ENCODE measurements around the gene NTNG1.

NTNG1 gene

DNA sequence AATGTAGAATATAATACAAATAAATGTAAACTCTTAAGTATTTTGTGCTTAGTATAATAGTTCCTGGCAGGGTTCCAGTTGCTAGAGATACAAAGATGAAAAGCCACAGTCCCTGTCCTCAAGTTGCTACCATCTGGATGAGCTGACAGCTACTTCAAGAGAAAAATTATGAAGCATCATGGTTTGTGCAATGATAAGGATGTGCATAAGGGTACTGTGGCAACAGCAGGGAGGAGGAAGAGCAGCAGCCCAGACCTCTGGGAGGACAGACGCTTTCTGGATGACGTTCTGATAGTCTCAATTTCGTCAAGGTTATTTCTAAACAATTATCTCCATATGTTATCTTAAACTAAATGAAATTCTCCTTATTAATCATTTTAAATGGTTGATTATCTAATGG lies 198.9 kb downstream of the NTNG1 start:
- Histone ChIP-seq H4K20me1 (ENCODE audit: insufficient read depth, low read length) (no peaks in the 10 kb centered on the region), H3K4me2 (ENCODE audit: insufficient read depth, low read length) (no peak overlapping the region)

GRCh38 chr1:107342316-107342715 lies 201.5 kb downstream of the NTNG1 start:
- no peak for TF ChIP-seq EZH2 (IDR thresholded peaks at IDR 0.05; ENCODE audit: borderline replicate concordance, low read depth, low read length, severe bottlenecking)
- TF ChIP-seq CTCF (IDR thresholded peaks at IDR 0.05; ENCODE audit: borderline replicate concordance, extremely low read depth, low read length, poor library complexity, severe bottlenecking), result no peak
- Histone ChIP-seq H3K4me2 (ENCODE audit: insufficient read depth, low read length) (no peak overlapping the region), H3K9me3 (ENCODE audit: insufficient read depth, low read length, severe bottlenecking) (no peaks in the 10 kb centered on the region), H3K4me1 (ENCODE audit: insufficient read depth, low read length) (no peaks in the 10 kb centered on the region), H4K20me1 (ENCODE audit: insufficient read depth, low read length) (no peaks in the 10 kb centered on the region), H3K27ac (ENCODE audit: low read length) (no peak overlapping the region), H3K79me2 (ENCODE audit: insufficient read depth, low read length) (no peaks in the 10 kb centered on the region), H3K4me3 (ENCODE audit: low read depth in 1 of 2, low read length in 2 of 2) (no peak overlapping the region), H3K9ac (ENCODE audit: low read depth, low read length) (no peak overlapping the region), H2AFZ (ENCODE audit: low read depth, low read length) (no peak overlapping the region), H3K36me3 (ENCODE audit: insufficient read depth, low read length) (no peaks in the 10 kb centered on the region), H3K27me3 (ENCODE audit: insufficient read depth, low read length, poor library complexity) (no peaks in the 10 kb centered on the region)
- DNase-seq, result no peak
- ATAC-seq (ENCODE audit: insufficient read depth, low read depth), result no peak

More for the DNA sequence above, 198.9 kb downstream of the NTNG1 start:
- Histone ChIP-seq H3K36me3 (ENCODE audit: insufficient read depth, low read length) (no peaks in the 10 kb centered on the region), H2AFZ (ENCODE audit: low read depth, low read length) (no peak overlapping the region), H3K79me2 (ENCODE audit: insufficient read depth, low read length) (no peaks in the 10 kb centered on the region), H3K27me3 (ENCODE audit: insufficient read depth, low read length, poor library complexity) (no peaks in the 10 kb centered on the region), H3K4me1 (ENCODE audit: insufficient read depth, low read length) (no peaks in the 10 kb centered on the region), H3K9ac (ENCODE audit: low read depth, low read length) (no peak overlapping the region), H3K27ac (ENCODE audit: low read length) (no peak overlapping the region), H3K4me3 (ENCODE audit: low read depth in 1 of 2, low read length in 2 of 2) (no peak overlapping the region), H3K9me3 (ENCODE audit: insufficient read depth, low read length, severe bottlenecking) (no peaks in the 10 kb centered on the region)
- DNase-seq (no peak), ATAC-seq (ENCODE audit: insufficient read depth, low read depth) (peak; percentile 57; the same call in 2 of the 3 replicates)
- no peak for TF ChIP-seq EZH2 (IDR thresholded peaks at IDR 0.05; ENCODE audit: borderline replicate concordance, low read depth, low read length, severe bottlenecking)
- no peak for TF ChIP-seq CTCF (IDR thresholded peaks at IDR 0.05; ENCODE audit: borderline replicate concordance, extremely low read depth, low read length, poor library complexity, severe bottlenecking)

GRCh38 chr1:107342768-107343167 lies 201.9 kb downstream of the NTNG1 start:
- Histone ChIP-seq H3K9me3 (ENCODE audit: insufficient read depth, low read length, severe bottlenecking) (no peaks in the 10 kb centered on the region), H4K20me1 (ENCODE audit: insufficient read depth, low read length) (no peaks in the 10 kb centered on the region), H3K4me1 (ENCODE audit: insufficient read depth, low read length) (no peaks in the 10 kb centered on the region), H3K4me2 (ENCODE audit: insufficient read depth, low read length) (no peak overlapping the region), H2AFZ (ENCODE audit: low read depth, low read length) (no peak overlapping the region), H3K4me3 (ENCODE audit: low read depth in 1 of 2, low read length in 2 of 2) (no peak overlapping the region), H3K9ac (ENCODE audit: low read depth, low read length) (no peak overlapping the region), H3K27me3 (ENCODE audit: insufficient read depth, low read length, poor library complexity) (no peaks in the 10 kb centered on the region), H3K36me3 (ENCODE audit: insufficient read depth, low read length) (no peaks in the 10 kb centered on the region), H3K79me2 (ENCODE audit: insufficient read depth, low read length) (no peaks in the 10 kb centered on the region), H3K27ac (ENCODE audit: low read length) (no peak overlapping the region)
- TF ChIP-seq EZH2 (IDR thresholded peaks at IDR 0.05; ENCODE audit: borderline replicate concordance, low read depth, low read length, severe bottlenecking), result no peak
- TF ChIP-seq CTCF (IDR thresholded peaks at IDR 0.05; ENCODE audit: borderline replicate concordance, extremely low read depth, low read length, poor library complexity, severe bottlenecking), result no peak
- ATAC-seq (ENCODE audit: insufficient read depth, low read depth) (no peak), DNase-seq (no peak)

GRCh38 chr1:107343601-107344000 lies 202.8 kb downstream of the NTNG1 start:
- Histone ChIP-seq H4K20me1 (ENCODE audit: insufficient read depth, low read length) (no peaks in the 10 kb centered on the region), H3K4me2 (ENCODE audit: insufficient read depth, low read length) (no peak overlapping the region), H3K9me3 (ENCODE audit: insufficient read depth, low read length, severe bottlenecking) (no peaks in the 10 kb centered on the region), H3K27me3 (ENCODE audit: insufficient read depth, low read length, poor library complexity) (no peaks in the 10 kb centered on the region), H3K4me3 (ENCODE audit: low read depth in 1 of 2, low read length in 2 of 2) (no peak overlapping the region), H3K36me3 (ENCODE audit: insufficient read depth, low read length) (no peaks in the 10 kb centered on the region), H3K9ac (ENCODE audit: low read depth, low read length) (no peak overlapping the region), H3K79me2 (ENCODE audit: insufficient read depth, low read length) (no peaks in the 10 kb centered on the region), H3K4me1 (ENCODE audit: insufficient read depth, low read length) (no peaks in the 10 kb centered on the region), H3K27ac (ENCODE audit: low read length) (no peak overlapping the region), H2AFZ (ENCODE audit: low read depth, low read length) (no peak overlapping the region)
- DNase-seq, result no peak
- TF ChIP-seq CTCF (IDR thresholded peaks at IDR 0.05; ENCODE audit: borderline replicate concordance, extremely low read depth, low read length, poor library complexity, severe bottlenecking) (no peak), EZH2 (IDR thresholded peaks at IDR 0.05; ENCODE audit: borderline replicate concordance, low read depth, low read length, severe bottlenecking) (no peak)
- no peak for ATAC-seq (ENCODE audit: insufficient read depth, low read depth)

Measured in DND-41 (cell line).